ENCODE data around the gene SEPTIN2. TPM values are rescaled to one million over a fixed set of nuclear protein-coding genes. Genes with fewer than 3 reads are reported as not detected.

The SEPTIN2 gene
- total RNA-seq, 1 experiment from 2014 or later, result 271 TPM

DNA sequence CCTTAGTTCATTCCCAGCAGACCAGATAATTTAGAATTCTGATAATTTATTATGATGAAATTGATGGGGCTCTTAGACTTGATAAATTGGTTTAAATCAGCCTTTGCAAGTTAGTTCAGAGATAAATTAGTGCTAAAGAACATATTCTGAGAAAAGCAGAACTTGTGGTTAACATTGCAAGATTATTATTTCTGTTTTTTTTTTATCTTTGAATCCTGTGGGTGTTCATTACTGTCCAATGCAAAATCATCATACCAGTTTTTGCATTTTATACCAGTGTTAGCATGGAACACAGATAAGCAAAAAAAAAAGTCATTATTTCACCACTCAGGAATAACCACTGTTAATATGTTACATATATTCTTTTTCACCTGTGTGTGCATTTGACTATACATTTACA is 9.1 kb downstream of the SEPTIN2 start:
- BruUV-seq (replicated peaks), result no TSS peak
- H3K36me3 Mint-ChIP-seq (ENCODE audit: insufficient read depth, unreplicated experiment), result peaks cover 90% of the 10 kb centered on the region
- ChIA-PET CTCF (no interaction called here), POLR2A (interaction anchor here (1.4 to 9.7 kb wide), 2 partner anchors 7 to 13 kb away, joined by 3 to 148 read pairs; partner anchors contain the start of genes HDLBP and SEPTIN2)
- H3K27me3 Mint-ChIP-seq (ENCODE audit: insufficient read depth, unreplicated experiment), result no peaks in the 10 kb centered on the region
- peaks cover 45% of the 10 kb centered on the region for H3K4me1 Mint-ChIP-seq (ENCODE audit: insufficient read depth, unreplicated experiment)
- DNase-seq (ENCODE audit: unreplicated experiment), result no peak
- no peaks in the 10 kb centered on the region for H3K9me3 Mint-ChIP-seq (ENCODE audit: unreplicated experiment)
- H3K27ac Mint-ChIP-seq (ENCODE audit: low read depth, unreplicated experiment), result peak overlapping the region; percentile 53
- intact Hi-C loops (cut with micrococcal nuclease), result no loop called here
- TF ChIP-seq, protein P1, sequence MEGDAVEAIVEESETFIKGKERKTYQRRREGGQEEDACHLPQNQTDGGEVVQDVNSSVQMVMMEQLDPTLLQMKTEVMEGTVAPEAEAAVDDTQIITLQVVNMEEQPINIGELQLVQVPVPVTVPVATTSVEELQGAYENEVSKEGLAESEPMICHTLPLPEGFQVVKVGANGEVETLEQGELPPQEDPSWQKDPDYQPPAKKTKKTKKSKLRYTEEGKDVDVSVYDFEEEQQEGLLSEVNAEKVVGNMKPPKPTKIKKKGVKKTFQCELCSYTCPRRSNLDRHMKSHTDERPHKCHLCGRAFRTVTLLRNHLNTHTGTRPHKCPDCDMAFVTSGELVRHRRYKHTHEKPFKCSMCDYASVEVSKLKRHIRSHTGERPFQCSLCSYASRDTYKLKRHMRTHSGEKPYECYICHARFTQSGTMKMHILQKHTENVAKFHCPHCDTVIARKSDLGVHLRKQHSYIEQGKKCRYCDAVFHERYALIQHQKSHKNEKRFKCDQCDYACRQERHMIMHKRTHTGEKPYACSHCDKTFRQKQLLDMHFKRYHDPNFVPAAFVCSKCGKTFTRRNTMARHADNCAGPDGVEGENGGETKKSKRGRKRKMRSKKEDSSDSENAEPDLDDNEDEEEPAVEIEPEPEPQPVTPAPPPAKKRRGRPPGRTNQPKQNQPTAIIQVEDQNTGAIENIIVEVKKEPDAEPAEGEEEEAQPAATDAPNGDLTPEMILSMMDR (IDR thresholded peaks at IDR 0.05; ENCODE audit: unreplicated experiment), result no peak
- no peak overlapping the region for H3K4me3 Mint-ChIP-seq (ENCODE audit: unreplicated experiment)

DNA sequence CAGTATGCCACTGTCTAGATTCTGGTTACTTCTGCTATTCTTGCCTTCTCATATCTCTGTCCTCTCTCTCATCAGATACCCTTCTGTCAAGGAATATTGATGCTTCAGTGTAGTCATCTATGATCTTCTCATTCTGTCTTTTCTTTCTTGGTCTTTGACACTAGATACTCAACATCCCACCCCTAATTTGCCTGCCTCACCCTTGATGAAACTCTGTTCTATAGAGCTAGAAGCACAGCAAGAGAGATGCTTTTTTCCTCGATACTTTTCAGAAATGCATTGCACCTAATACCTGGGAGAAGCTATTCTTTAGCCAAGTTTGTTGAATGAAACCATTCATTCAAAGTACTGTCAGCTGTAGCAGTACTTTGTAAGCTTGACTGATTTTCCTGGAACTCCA is 9.5 kb downstream of the SEPTIN2 start:
- Mint-ChIP-seq H3K36me3 (ENCODE audit: insufficient read depth, unreplicated experiment) (peaks cover 85% of the 10 kb centered on the region), H3K4me1 (ENCODE audit: insufficient read depth, unreplicated experiment) (peaks cover 45% of the 10 kb centered on the region), H3K4me3 (ENCODE audit: unreplicated experiment) (no peak overlapping the region), H3K27me3 (ENCODE audit: insufficient read depth, unreplicated experiment) (no peaks in the 10 kb centered on the region), H3K9me3 (ENCODE audit: unreplicated experiment) (no peaks in the 10 kb centered on the region), H3K27ac (ENCODE audit: low read depth, unreplicated experiment) (peak overlapping the region; percentile 53)
- BruUV-seq (replicated peaks), result no TSS peak
- intact Hi-C loops (cut with micrococcal nuclease), result no loop called here
- DNase-seq (ENCODE audit: unreplicated experiment), result no peak
- TF ChIP-seq, protein P1 (IDR thresholded peaks at IDR 0.05; ENCODE audit: unreplicated experiment), result no peak
- ChIA-PET POLR2A (interaction anchor here (0.7 to 9.7 kb wide), 2 partner anchors 7 to 56 kb away, joined by 3 to 148 read pairs; partner anchors contain the start of genes HDLBP and SEPTIN2), CTCF (no interaction called here)

DNA sequence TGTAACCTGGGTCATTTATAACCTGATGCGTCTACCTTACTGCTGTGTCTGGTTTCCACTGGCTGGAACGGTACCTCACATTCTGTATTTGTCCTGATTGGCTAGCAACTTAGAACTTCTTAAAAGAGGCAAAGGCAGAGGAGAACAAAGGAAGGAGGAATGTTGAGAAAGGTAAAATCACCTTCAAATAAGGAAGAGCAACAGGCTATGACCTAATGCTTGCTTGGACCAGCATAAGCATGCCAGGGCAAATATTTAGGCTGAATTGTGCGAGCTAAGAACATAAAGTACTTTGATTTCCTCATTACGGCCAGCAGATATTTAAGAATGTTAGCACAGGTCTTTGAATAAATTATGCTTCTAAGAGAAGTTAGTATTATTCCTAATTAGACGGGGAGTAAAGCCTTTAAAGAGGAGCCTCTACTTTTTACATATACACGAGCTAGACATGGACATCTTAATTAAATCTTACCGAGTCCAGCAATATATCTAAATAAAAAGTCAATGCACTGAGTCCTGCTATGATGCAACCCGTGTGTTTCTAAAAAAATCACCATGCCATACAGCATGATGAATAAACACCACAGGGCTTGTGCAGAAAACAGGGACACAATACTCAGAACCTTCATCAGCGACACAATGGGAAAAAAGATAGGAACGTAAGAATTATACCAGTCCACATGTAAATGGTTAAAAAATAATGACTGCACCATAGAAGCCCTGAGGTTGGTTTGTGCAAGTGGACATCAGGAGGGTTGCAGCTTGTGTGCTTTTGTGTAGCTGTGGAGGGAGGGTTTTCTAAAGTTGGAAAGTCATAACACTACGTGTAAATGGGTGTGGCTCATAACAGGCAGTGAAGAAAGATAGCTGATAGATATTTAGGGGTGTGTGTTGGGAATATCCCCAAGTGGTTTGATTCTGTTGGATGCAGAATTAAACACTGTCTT is 14.2 kb downstream of the SEPTIN2 start:
- intact Hi-C loops (cut with micrococcal nuclease), result no loop called here
- TF ChIP-seq, protein P1 (IDR thresholded peaks at IDR 0.05; ENCODE audit: unreplicated experiment), result no peak
- H3K27ac Mint-ChIP-seq (ENCODE audit: low read depth, unreplicated experiment), result peak overlapping the region; percentile 77
- CTCF ChIA-PET, result interaction anchor here (0.6 to 0.7 kb wide), 3 partner anchors 35 to 61 kb away, joined by 3 to 4 read pairs (median 3); no protein-coding TSS in a partner anchor
- peak overlapping the region; percentile 55 for H3K4me3 Mint-ChIP-seq (ENCODE audit: unreplicated experiment)
- H3K36me3 Mint-ChIP-seq (ENCODE audit: insufficient read depth, unreplicated experiment), result peaks cover 80% of the 10 kb centered on the region
- peaks cover 33% of the 10 kb centered on the region for H3K4me1 Mint-ChIP-seq (ENCODE audit: insufficient read depth, unreplicated experiment)
- POLR2A ChIA-PET, result interaction anchor here (0.6 to 9.7 kb wide), 16 partner anchors 11 to 763 kb away, joined by 3 to 148 read pairs (median 4); partner anchors contain the start of genes FARP2, HDLBP, ING5 and SEPTIN2
- peak; percentile 32 for DNase-seq (ENCODE audit: unreplicated experiment)
- H3K27me3 Mint-ChIP-seq (ENCODE audit: insufficient read depth, unreplicated experiment), result no peaks in the 10 kb centered on the region
- no TSS peak for BruUV-seq (replicated peaks)
- H3K9me3 Mint-ChIP-seq (ENCODE audit: unreplicated experiment), result no peaks in the 10 kb centered on the region

DNA sequence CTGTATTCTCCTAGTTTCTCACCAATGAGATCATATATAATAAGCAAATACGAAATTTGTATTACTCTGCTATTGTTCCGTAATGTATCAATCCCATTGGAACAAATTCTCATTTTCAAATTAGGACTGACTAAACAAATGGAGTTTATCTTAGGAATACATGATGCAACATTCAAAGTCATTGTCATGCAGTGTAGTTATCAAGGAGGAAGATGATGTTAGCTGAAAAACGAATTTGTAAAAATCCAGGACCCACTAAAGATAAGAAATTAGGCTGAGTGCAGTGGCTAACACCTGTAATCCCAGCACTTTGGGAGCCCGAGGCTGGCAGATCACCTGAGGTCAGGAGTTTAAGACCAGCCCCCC is 14.9 kb downstream of the SEPTIN2 start:
- Mint-ChIP-seq H3K27ac (ENCODE audit: low read depth, unreplicated experiment) (peak overlapping the region; percentile 77), H3K4me1 (ENCODE audit: insufficient read depth, unreplicated experiment) (peaks cover 28% of the 10 kb centered on the region), H3K9me3 (ENCODE audit: unreplicated experiment) (no peaks in the 10 kb centered on the region), H3K36me3 (ENCODE audit: insufficient read depth, unreplicated experiment) (peaks cover 79% of the 10 kb centered on the region), H3K4me3 (ENCODE audit: unreplicated experiment) (peak overlapping the region; percentile 55), H3K27me3 (ENCODE audit: insufficient read depth, unreplicated experiment) (no peaks in the 10 kb centered on the region)
- TF ChIP-seq, protein P1 (IDR thresholded peaks at IDR 0.05; ENCODE audit: unreplicated experiment), result no peak
- no peak for DNase-seq (ENCODE audit: unreplicated experiment)
- intact Hi-C loops (cut with micrococcal nuclease), result no loop called here
- CTCF ChIA-PET, result interaction anchor here (0.7 kb wide), 1 partner anchor 36 kb away, joined by 3 read pairs; no protein-coding TSS in a partner anchor
- POLR2A ChIA-PET, result interaction anchor here (1.0 to 9.7 kb wide), 11 partner anchors 10 to 764 kb away, joined by 3 to 148 read pairs (median 8); partner anchors contain the start of genes HDLBP, ING5 and SEPTIN2
- BruUV-seq (replicated peaks), result no TSS peak

All from MCF 10A (cell line).